Gastroesophageal sphincter (tissue), 3 donors: Measurements from ENCODE around the gene CACNA1C.

ENCODE experiments used
- CTCF ChIP-seq, 4 experiments: fragments of 200-600 bp in 2 of 4; fragments of 450-650 bp in 2 of 4; sonication (generic) in 1 of 4; IDR thresholded peaks; one replicate each; pipeline ENCODE4 v1.5.1; 2017 to 2019; ENCODE audit warnings: antibody characterized with exemption in 4 of 4, mild to moderate bottlenecking in 2 of 4, moderate library complexity in 2 of 4
- POLR2A ChIP-seq, 2 donors: fragments of 450-650 bp; IDR thresholded peaks; one replicate each; pipeline ENCODE4 v1.6.1; 2017; ENCODE audit warnings: antibody characterized with exemption in 2 of 2, mild to moderate bottlenecking in 2 of 2, moderate library complexity in 1 of 2

GRCh38 chr12:2385529-2385928 lies 332.7 kb downstream of the CACNA1C start:
- TF ChIP-seq CTCF (IDR thresholded peaks at IDR 0.05) (no peak), POLR2A (IDR thresholded peaks at IDR 0.05) (no peak)
